Esophagus squamous epithelium (tissue), 4 donors: ENCODE results near the gene RNF220.

Experiments used
- POLR2A ChIP-seq, 4 donors: fragments of 450-650 bp; IDR thresholded peaks; one replicate each; pipeline ENCODE4 v1.6.1; 2017; ENCODE audit warnings: antibody characterized with exemption in 4 of 4, mild to moderate bottlenecking in 4 of 4, moderate library complexity in 3 of 4
- TF ChIP-seq, protein P1 (sequence below), 6 experiments: fragments of 450-650 bp in 4 of 6; fragments of 200-600 bp in 2 of 6; sonication (generic) in 2 of 6; IDR thresholded peaks; one replicate each; pipeline ENCODE4 v1.5.1; 2016 to 2019; ENCODE audit warnings: antibody characterized with exemption in 6 of 6, mild to moderate bottlenecking in 4 of 6, moderate library complexity in 4 of 6

DNA sequence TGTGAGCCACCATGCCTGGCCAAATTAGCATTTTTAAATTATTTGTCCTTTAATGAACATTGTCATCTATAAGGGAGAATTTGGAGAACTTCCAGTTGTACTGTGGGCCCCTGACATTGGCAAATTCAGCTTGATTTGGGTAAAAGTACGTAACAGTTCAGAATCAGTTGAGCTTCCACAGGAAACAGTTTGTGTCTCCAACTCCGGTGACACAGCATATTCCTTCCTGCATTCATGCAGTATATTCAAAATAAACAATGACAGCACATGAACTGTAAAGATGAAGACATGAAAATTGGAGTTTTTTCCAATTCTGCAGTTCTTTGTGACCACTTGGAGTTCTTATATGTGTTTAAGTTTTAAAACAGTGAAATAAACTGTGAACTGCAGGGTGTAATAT is 28.2 kb downstream of the RNF220 start:
- TF ChIP-seq POLR2A (IDR thresholded peaks at IDR 0.05), result no peak
- TF ChIP-seq, protein P1, sequence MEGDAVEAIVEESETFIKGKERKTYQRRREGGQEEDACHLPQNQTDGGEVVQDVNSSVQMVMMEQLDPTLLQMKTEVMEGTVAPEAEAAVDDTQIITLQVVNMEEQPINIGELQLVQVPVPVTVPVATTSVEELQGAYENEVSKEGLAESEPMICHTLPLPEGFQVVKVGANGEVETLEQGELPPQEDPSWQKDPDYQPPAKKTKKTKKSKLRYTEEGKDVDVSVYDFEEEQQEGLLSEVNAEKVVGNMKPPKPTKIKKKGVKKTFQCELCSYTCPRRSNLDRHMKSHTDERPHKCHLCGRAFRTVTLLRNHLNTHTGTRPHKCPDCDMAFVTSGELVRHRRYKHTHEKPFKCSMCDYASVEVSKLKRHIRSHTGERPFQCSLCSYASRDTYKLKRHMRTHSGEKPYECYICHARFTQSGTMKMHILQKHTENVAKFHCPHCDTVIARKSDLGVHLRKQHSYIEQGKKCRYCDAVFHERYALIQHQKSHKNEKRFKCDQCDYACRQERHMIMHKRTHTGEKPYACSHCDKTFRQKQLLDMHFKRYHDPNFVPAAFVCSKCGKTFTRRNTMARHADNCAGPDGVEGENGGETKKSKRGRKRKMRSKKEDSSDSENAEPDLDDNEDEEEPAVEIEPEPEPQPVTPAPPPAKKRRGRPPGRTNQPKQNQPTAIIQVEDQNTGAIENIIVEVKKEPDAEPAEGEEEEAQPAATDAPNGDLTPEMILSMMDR (IDR thresholded peaks at IDR 0.05), result no peak
